T-cell (primary cell): Measurements from ENCODE around the gene RAB3A. TPM values are rescaled to one million over a fixed set of nuclear protein-coding genes. Genes with fewer than 3 reads are reported as not detected.

Experiments used
- ATAC-seq, 4 experiments: fragments of 200-7000 bp in 3 of 4; fragments of 150-1000 bp in 1 of 4; cut with Tn5 transposase; replicated peaks in 1 of 4; 1 replicate in 3 of 4; 2 replicates in 1 of 4; pipeline ENCODE4 v1.10.0; 2021; ENCODE audit warnings: moderate library complexity in 3 of 4, mild to moderate bottlenecking in 2 of 4, moderate number of reproducible peaks in 1 of 4
- CTCF ChIA-PET, 2 donors: fragments of 300-600 bp; sonication (Branson Sonifier 250); formaldehyde crosslinking; loops; one replicate each; lab custom pipeline; 2022; ENCODE audit warnings: antibody characterized with exemption in 2 of 2; lab: Charles Lee
- POLR2A ChIA-PET, 2 donors: fragments of 300-600 bp; sonication (Branson Sonifier 250); formaldehyde crosslinking; loops; one replicate each; lab custom pipeline; 2022; ENCODE audit warnings: antibody characterized with exemption in 2 of 2; lab: Charles Lee
- DNase-seq, 35 experiments: peaks; one replicate each; pipeline versions ENCODE4 v3.0.0 to v3.0.0-alpha.2; 2013 to 2023
- H3K27ac ChIP-seq: one replicate; pipeline ENCODE4 v1.5.1; 2013; ENCODE audit warnings: low read length
- H3K27me3 ChIP-seq, 2 experiments: replicated peaks in 1 of 2; 1 replicate in 1 of 2; 2 replicates in 1 of 2; pipeline versions ENCODE4 v1.6.1 to v1.7.0; 2013; ENCODE audit warnings: low read length in 1 of 2, mixed read lengths in 1 of 2; ENCODE audit not compliant: control insufficient read depth in 2 of 2, insufficient read depth in 2 of 2; ENCODE audit errors: extremely low read depth in 1 of 2
- H3K36me3 ChIP-seq, 2 donors: 1 replicate in 1 of 2; 2 replicates in 1 of 2; pipeline versions ENCODE4 v1.6.1 to v1.7.0; 2013; ENCODE audit warnings: low read length in 1 of 2; ENCODE audit not compliant: control insufficient read depth in 2 of 2, insufficient read depth in 1 of 2; ENCODE audit errors: extremely low read depth in 1 of 2
- H3K4me1 ChIP-seq, 2 experiments: 1 replicate in 1 of 2; 2 replicates in 1 of 2; pipeline versions ENCODE4 v1.6.1 to v1.7.0; 2013; ENCODE audit warnings: low read length in 2 of 2, mixed read lengths in 1 of 2; ENCODE audit not compliant: insufficient read depth in 2 of 2, control insufficient read depth in 1 of 2; ENCODE audit errors: extremely low read depth in 1 of 2
- H3K4me3 ChIP-seq, 2 donors: 1 replicate in 1 of 2; 2 replicates in 1 of 2; pipeline versions ENCODE4 v1.5.1 to v1.7.0; 2013; ENCODE audit warnings: mild to moderate bottlenecking in 2 of 2, low read length in 1 of 2, moderate library complexity in 1 of 2; ENCODE audit not compliant: control insufficient read depth in 1 of 2; ENCODE audit errors: extremely low read depth in 1 of 2
- H3K9me3 ChIP-seq: 2 replicates; pipeline ENCODE4 v1.7.0; 2013
- H3K27ac Mint-ChIP-seq, 2 donors: one replicate each; pipeline ENCODE4 v1.8.0; 2020 to 2021; ENCODE audit warnings: mild to moderate bottlenecking in 2 of 2, mixed read lengths in 2 of 2
- H3K27me3 Mint-ChIP-seq, 2 donors: one replicate each; pipeline ENCODE4 v1.8.0; 2021 to 2022; ENCODE audit warnings: mixed read lengths in 2 of 2
- H3K36me3 Mint-ChIP-seq: one replicate; pipeline ENCODE4 v1.8.0; 2021; ENCODE audit warnings: mixed read lengths
- H3K4me1 Mint-ChIP-seq, 3 donors: one replicate each; pipeline ENCODE4 v1.8.0; 2020 to 2022; ENCODE audit warnings: mixed read lengths in 3 of 3, mild to moderate bottlenecking in 1 of 3
- H3K4me3 Mint-ChIP-seq, 3 donors: one replicate each; pipeline ENCODE4 v1.8.0; 2020 to 2022; ENCODE audit warnings: mild to moderate bottlenecking in 3 of 3, mixed read lengths in 3 of 3, moderate library complexity in 3 of 3
- H3K9me3 Mint-ChIP-seq, 3 donors: one replicate each; pipeline ENCODE4 v1.8.0; 2020 to 2022; ENCODE audit warnings: mixed read lengths in 3 of 3
- WGBS: methylation state at CpG from one replicate; pipeline ENCODE4 v1.1.5; 2013; ENCODE audit warnings: missing lambda C conversion rate; ENCODE audit not compliant: insufficient coverage; 5-methylcytosine and 5-hydroxymethylcytosine counted together
- total RNA-seq, 35 experiments: library from RNA in 6 of 35; stranded (reverse) in 6 of 35; fragments of 120-200 nt in 1 of 35; gene quantifications; one replicate each; pipeline versions ENCODE4 v1.2.1 to v1.2.4 and lab custom pipeline; 2013 to 2026

Gene RAB3A
- total RNA-seq, 5 donors from 2014 or later (not counting 1 experiment from before 2014, with no cell fraction given): 4.7 to 8.3 (median 5.6) TPM

DNA sequence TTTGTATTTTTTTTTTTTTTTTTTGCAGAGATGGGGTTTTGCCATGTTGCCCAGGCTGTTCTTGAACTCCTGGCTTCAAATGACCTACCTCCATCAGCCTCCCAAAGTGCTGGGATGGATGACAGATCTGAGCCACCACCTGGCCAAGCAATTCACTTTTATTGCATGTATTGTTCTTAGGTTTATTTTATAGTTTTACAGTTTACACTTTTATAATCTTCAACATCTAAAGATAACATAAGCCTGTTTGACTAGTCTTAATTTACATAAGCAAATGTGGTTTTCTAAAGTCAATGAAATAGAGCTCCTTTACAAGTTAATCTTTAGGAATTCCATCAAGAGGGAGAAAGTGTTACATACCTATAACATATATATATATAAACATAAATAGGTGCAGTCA lies 20.3 kb downstream of the RAB3A start:
- Mint-ChIP-seq H3K27me3 (no peaks in the 10 kb centered on the region), H3K4me1 (no peaks in the 10 kb centered on the region), H3K27ac (no peak overlapping the region), H3K9me3 (no peaks in the 10 kb centered on the region), H3K36me3 (no peaks in the 10 kb centered on the region), H3K4me3 (no peak overlapping the region)
- no peak overlapping the region for H3K27ac ChIP-seq
- POLR2A ChIA-PET: no interaction called here
- ATAC-seq: no peak
- no peak for DNase-seq
- peaks cover 0 to 31% of the 10 kb centered on the region in 2 experiments for H3K27me3 ChIP-seq
- H3K9me3 ChIP-seq: no peaks in the 10 kb centered on the region
- H3K36me3 ChIP-seq: no peaks in the 10 kb centered on the region
- no peaks in the 10 kb centered on the region for H3K4me1 ChIP-seq
- CTCF ChIA-PET: interaction anchor here (0.6 to 1.1 kb wide), 3 partner anchors 67 to 1108 kb away, joined by 3 to 5 read pairs (median 3); a partner anchor contains a TSS
- no peak overlapping the region for H3K4me3 ChIP-seq

DNA sequence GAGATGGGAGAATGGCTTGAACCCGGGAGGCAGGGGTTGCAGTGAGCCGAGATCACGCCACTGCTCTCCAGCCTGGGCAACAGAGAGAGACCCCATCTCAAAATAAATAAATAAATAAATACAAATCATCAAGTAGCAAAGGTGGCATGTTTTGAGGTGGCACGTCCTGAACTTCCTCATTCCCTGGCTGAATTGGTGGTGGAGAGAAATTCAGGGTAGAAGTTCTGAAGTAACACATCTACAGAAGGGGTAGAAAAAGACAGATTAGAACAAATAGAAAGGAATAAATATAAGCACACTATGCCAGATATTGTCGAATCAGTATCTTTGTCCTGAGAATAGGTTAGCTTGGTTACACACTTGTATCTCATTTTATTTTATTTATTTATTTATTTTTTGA lies 23.9 kb downstream of the RAB3A start:
- Histone ChIP-seq H3K36me3 (no peaks in the 10 kb centered on the region), H3K4me1 (peaks cover 0 to 3% of the 10 kb centered on the region in 2 experiments), H3K27ac (no peak overlapping the region), H3K9me3 (no peaks in the 10 kb centered on the region), H3K4me3 (no peak overlapping the region), H3K27me3 (peaks cover 3 to 20% of the 10 kb centered on the region in 2 experiments)
- WGBS: no CpG with 5 or more reads among the region's 5 CpGs
- Mint-ChIP-seq H3K9me3 (no peaks in the 10 kb centered on the region), H3K4me1 (peaks cover 0 to 4% (median 0%) of the 10 kb centered on the region in 3 donors), H3K36me3 (peaks cover 9% of the 10 kb centered on the region), H3K27me3 (no peaks in the 10 kb centered on the region), H3K27ac (no peak overlapping the region), H3K4me3 (no peak overlapping the region)
- POLR2A ChIA-PET: no interaction called here
- no peak for DNase-seq
- CTCF ChIA-PET: interaction anchor here (0.6 to 0.7 kb wide), 2 partner anchors 211 to 216 kb away, joined by 3 to 6 read pairs; no protein-coding TSS in a partner anchor
- no peak for ATAC-seq

DNA sequence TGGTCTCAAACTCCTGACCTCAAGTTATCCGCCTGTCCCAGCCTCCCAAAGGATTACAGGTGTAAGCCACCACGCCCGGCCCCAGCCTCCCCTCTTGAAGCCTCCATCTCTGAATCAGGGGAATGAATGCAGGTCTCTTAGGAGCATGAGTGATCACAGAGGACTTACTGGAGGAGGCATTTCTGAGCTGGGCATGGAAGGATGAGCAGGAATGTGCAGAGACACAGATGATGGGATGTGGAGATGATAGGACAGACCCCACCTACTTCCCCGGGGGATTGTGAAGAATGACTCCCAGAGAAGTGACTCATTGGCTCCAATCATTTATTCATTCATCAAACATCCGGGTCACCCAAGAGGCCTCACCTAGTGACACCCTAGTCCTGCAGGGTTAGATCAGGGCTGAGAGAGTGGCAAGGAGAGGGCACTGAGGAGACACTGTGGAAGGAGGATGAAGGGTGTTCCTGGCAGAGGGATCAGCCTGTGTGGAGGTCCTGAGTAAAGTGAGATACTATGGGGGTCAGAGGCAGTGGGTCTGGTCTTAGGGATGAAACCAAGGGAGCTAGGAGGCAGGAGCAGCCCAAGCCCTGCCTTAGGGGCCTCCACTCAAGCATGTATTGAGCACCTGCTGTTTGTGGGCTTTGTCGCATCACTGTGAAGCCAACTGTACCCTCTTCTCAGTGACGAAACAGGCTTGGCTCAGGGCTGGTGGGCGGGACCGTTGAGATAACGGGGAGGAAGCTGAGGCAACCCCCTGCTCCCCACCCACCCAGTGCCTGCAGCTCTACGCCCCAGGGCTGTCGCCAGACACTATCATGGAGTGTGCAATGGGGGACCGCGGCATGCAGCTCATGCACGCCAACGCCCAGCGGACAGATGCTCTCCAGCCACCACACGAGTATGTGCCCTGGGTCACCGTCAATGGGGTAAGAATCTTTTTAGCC lies 27.2 kb downstream of the RAB3A start:
- ATAC-seq: no peak
- Mint-ChIP-seq H3K27me3 (no peaks in the 10 kb centered on the region), H3K27ac (no peak overlapping the region), H3K9me3 (no peaks in the 10 kb centered on the region), H3K4me1 (peaks cover 0 to 21% (median 12%) of the 10 kb centered on the region in 3 donors), H3K36me3 (peaks cover 9% of the 10 kb centered on the region), H3K4me3 (peak overlapping the region in 1 of 3 donors; percentile 17)
- Histone ChIP-seq H3K27ac (no peak overlapping the region), H3K4me1 (peaks cover 2 to 22% of the 10 kb centered on the region in 2 experiments), H3K9me3 (no peaks in the 10 kb centered on the region), H3K36me3 (no peaks in the 10 kb centered on the region), H3K4me3 (no peak overlapping the region), H3K27me3 (peaks cover 3 to 5% of the 10 kb centered on the region in 2 experiments)
- ChIA-PET POLR2A (interaction anchor here in 1 of 2 donors (0.6 kb wide), 1 partner anchor 230 kb away, joined by 4 read pairs; no protein-coding TSS in a partner anchor), CTCF (interaction anchor here in 1 of 2 donors (0.6 kb wide), 1 partner anchor 43 kb away, joined by 4 read pairs; no protein-coding TSS in a partner anchor)
- DNase-seq: no peak
- 92% methylated on average over 12 of the region's 19 CpGs for WGBS

DNA sequence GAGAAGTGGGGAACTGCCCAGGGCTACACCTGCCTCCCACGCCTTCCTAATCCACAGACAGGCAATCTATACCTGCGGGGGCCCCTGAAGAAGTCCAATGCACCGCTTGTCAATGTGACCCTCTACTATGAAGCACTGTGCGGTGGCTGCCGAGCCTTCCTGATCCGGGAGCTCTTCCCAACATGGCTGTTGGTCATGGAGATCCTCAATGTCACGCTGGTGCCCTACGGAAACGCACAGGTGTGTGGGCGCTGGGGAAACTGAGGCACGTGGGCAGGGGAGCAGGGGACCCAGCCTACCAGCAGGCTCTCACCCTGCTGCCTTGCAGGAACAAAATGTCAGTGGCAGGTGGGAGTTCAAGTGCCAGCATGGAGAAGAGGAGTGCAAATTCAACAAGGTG lies 28.9 kb downstream of the RAB3A start:
- H3K27me3 Mint-ChIP-seq: no peaks in the 10 kb centered on the region
- H3K27ac Mint-ChIP-seq: no peak overlapping the region
- H3K4me3 Mint-ChIP-seq: peak overlapping the region; percentile 85 to 93 (median 86)
- no peak overlapping the region for H3K27ac ChIP-seq
- ChIA-PET POLR2A (no interaction called here), CTCF (interaction anchor here (0.6 kb wide), 2 partner anchors 47 to 724 kb away, joined by 3 to 4 read pairs; no protein-coding TSS in a partner anchor)
- H3K36me3 Mint-ChIP-seq: peaks cover 9% of the 10 kb centered on the region
- DNase-seq (no peak), ATAC-seq (no peak)
- H3K4me1 Mint-ChIP-seq: peaks cover 0 to 21% (median 12%) of the 10 kb centered on the region in 3 donors
- H3K4me1 ChIP-seq: peaks cover 2 to 22% of the 10 kb centered on the region in 2 experiments
- WGBS: 87% methylated on average over 10 of the region's 11 CpGs
- no peaks in the 10 kb centered on the region for H3K9me3 ChIP-seq
- peaks cover 0 to 3% of the 10 kb centered on the region in 2 experiments for H3K27me3 ChIP-seq
- H3K4me3 ChIP-seq: no peak overlapping the region
- no peaks in the 10 kb centered on the region for H3K36me3 ChIP-seq
- no peaks in the 10 kb centered on the region for H3K9me3 Mint-ChIP-seq

DNA sequence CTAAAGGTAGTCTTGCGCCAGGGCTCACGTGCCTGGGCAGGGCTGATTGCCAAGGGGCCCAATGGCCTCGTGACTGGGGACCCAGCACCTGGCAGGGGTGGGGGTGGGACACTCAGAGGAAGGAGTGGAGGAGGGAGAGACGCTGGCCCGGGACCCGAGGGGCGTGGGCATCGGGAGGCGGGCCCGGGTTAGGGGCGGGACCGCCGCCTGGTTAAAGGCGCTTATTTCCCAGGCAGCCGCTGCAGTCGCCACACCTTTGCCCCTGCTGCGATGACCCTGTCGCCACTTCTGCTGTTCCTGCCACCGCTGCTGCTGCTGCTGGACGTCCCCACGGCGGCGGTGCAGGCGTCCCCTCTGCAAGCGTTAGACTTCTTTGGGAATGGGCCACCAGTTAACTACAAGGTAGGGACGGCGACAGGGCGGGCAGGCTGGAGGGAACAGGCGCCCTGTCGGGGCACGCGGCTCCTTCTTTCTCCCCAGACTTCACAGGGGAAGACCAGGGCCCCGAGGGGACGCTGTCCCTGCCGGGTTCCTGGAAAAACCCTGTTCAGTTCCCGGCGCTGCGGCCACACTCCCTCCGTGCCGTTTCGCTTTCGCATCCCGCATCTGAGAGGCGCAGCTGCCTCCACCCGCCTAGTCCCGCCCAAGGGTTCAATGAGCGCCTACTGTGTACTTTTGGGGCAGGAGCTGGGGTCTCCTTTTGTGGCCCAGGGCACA lies 30.1 kb downstream of the RAB3A start, which contains the start of gene IFI30:
IFI30 (plus strand) TSS at position 242 of the 717 bp plus-strand sequence; CDS start at position 271, 29 bp downstream.
- H3K27me3 ChIP-seq: peaks cover 0 to 3% of the 10 kb centered on the region in 2 experiments
- Mint-ChIP-seq H3K4me1 (peaks cover 0 to 21% (median 12%) of the 10 kb centered on the region in 3 donors), H3K9me3 (no peaks in the 10 kb centered on the region), H3K27ac (peak within 1 kb of the TSS; percentile 82 to 87), H3K27me3 (no peaks in the 10 kb centered on the region), H3K36me3 (peaks cover 9% of the 10 kb centered on the region), H3K4me3 (peak within 1 kb of the TSS; percentile 85 to 93 (median 86))
- ChIA-PET POLR2A (interaction anchor here in 1 of 2 donors (0.5 kb wide), 1 partner anchor 96 kb away, joined by 4 read pairs; no protein-coding TSS in a partner anchor), CTCF (interaction anchor here (0.6 to 0.8 kb wide), 3 partner anchors 18 to 43 kb away, joined by 3 to 8 read pairs (median 3); no protein-coding TSS in a partner anchor)
- H3K4me3 ChIP-seq: peak within 1 kb of the TSS; percentile 72 to 81
- peak; percentile 80 to 85 (median 83) for ATAC-seq
- WGBS: under 1% methylated on average over 45 of the region's 47 CpGs
- peak in 23 of 35 experiments; percentile 30 to 67 (median 49) for DNase-seq
- H3K36me3 ChIP-seq: peaks cover 0 to 1% of the 10 kb centered on the region in 2 donors
- no peaks in the 10 kb centered on the region for H3K9me3 ChIP-seq
- peaks cover 2 to 22% of the 10 kb centered on the region in 2 experiments for H3K4me1 ChIP-seq
- peak within 1 kb of the TSS; percentile 60 for H3K27ac ChIP-seq
